IMR-90 (cell line): Measurements from ENCODE around the gene PCARE. TPM values are rescaled to one million over a fixed set of nuclear protein-coding genes. Genes with fewer than 3 reads are reported as not detected.

ENCODE experiments used
- ATAC-seq: fragments of 200-7000 bp; cut with Tn5 transposase; 2 replicates; pipeline ENCODE4 v1.9.1; 2020; ENCODE audit warnings: low read depth, mild to moderate bottlenecking, moderate library complexity
- BruUV-seq: library from RNA; stranded (reverse); fragments of 400-500 nt; replicated peaks from 2 replicates; lab custom pipeline; 2021; lab: Mats Ljungman, UMichigan
- CTCF ChIA-PET: fragments of 300-600 bp; formaldehyde crosslinking; extraction: SDS; loops from one replicate; lab custom pipeline; 2021; ENCODE audit warnings: antibody characterized with exemption; lab: Yijun Ruan, JAX
- POLR2A ChIA-PET: fragments of 300-600 bp; sonication (Branson Sonifier 250); formaldehyde crosslinking; loops from one replicate; lab custom pipeline; 2022; ENCODE audit warnings: antibody characterized with exemption; ENCODE audit not compliant: unreplicated experiment; lab: Charles Lee
- DNase-seq: peaks from one replicate; pipeline ENCODE4 v3.0.0; 2013
- H2AFZ ChIP-seq: replicated peaks from 2 replicates; pipeline ENCODE3; 2013; ENCODE audit warnings: low read length, mild to moderate bottlenecking; ENCODE audit not compliant: poor library complexity
- H2AK5ac ChIP-seq: 2 replicates; pipeline ENCODE4 v1.6.1; 2013; ENCODE audit warnings: low read depth, low read length, inconsistent platforms
- H2AK9ac ChIP-seq: replicated peaks from 2 replicates; pipeline ENCODE3; 2013; ENCODE audit warnings: mild to moderate bottlenecking, low read depth, low read length, moderate library complexity; ENCODE audit not compliant: poor library complexity
- H2BK120ac ChIP-seq: 2 replicates; pipeline ENCODE4 v1.6.1; 2013; ENCODE audit warnings: low read depth, low read length, inconsistent platforms
- H2BK15ac ChIP-seq: 3 replicates; pipeline ENCODE4 v1.6.1; 2013; ENCODE audit warnings: low read depth, low read length, inconsistent platforms
- H2BK20ac ChIP-seq: 2 replicates; pipeline ENCODE4 v1.6.1; 2013; ENCODE audit warnings: low read depth, mild to moderate bottlenecking, inconsistent platforms, low read length, moderate library complexity
- H2BK5ac ChIP-seq: 2 replicates; pipeline ENCODE4 v1.6.1; 2013; ENCODE audit warnings: mild to moderate bottlenecking, low read depth, low read length, inconsistent platforms; ENCODE audit not compliant: poor library complexity, severe bottlenecking
- H3K14ac ChIP-seq: replicated peaks from 2 replicates; pipeline ENCODE4 v1.6.1; 2013; ENCODE audit warnings: low read depth, low read length, inconsistent platforms
- H3K18ac ChIP-seq: 2 replicates; pipeline ENCODE4 v1.6.1; 2013; ENCODE audit warnings: low read depth, low read length, control low read depth
- H3K23ac ChIP-seq: 2 replicates; pipeline ENCODE4 v1.6.1; 2013; ENCODE audit warnings: low read depth, low read length, inconsistent platforms
- H3K27ac ChIP-seq: 2 replicates; pipeline ENCODE4 v1.5.1; 2013; ENCODE audit warnings: mild to moderate bottlenecking, control low read depth, low read length; ENCODE audit not compliant: insufficient read depth
- H3K27me3 ChIP-seq: 2 replicates; pipeline ENCODE4 v1.6.1; 2013; ENCODE audit warnings: low read length; ENCODE audit not compliant: control insufficient read depth, insufficient read depth
- H3K36me3 ChIP-seq: 2 replicates; pipeline ENCODE4 v1.6.1; 2013; ENCODE audit warnings: low read length, mixed read lengths; ENCODE audit not compliant: control insufficient read depth, insufficient read depth
- H3K4ac ChIP-seq: 2 replicates; pipeline ENCODE4 v1.6.1; 2013; ENCODE audit warnings: low read depth, low read length, inconsistent platforms
- H3K4me1 ChIP-seq: 2 replicates; pipeline ENCODE4 v1.6.1; 2013; ENCODE audit warnings: low read length, mixed read lengths; ENCODE audit not compliant: control insufficient read depth, insufficient read depth
- H3K4me2 ChIP-seq: 2 replicates; pipeline ENCODE4 v1.6.1; 2013; ENCODE audit warnings: low read depth, mild to moderate bottlenecking, control low read depth, low read length, moderate library complexity
- H3K4me3 ChIP-seq: 2 replicates; pipeline ENCODE4 v1.5.1; 2013; ENCODE audit warnings: low read depth, mild to moderate bottlenecking, control low read depth, low read length, moderate library complexity; ENCODE audit not compliant: insufficient read depth
- H3K56ac ChIP-seq: 2 replicates; pipeline ENCODE4 v1.6.1; 2013; ENCODE audit warnings: low read length, inconsistent platforms; ENCODE audit not compliant: insufficient read depth; ENCODE audit errors: extremely low read depth
- H3K79me1 ChIP-seq, 2 experiments: 2 replicates each; pipeline ENCODE4 v1.6.1; 2013; ENCODE audit warnings: low read length in 2 of 2, inconsistent platforms in 1 of 2, low read depth in 1 of 2
- H3K9ac ChIP-seq: 2 replicates; pipeline ENCODE4 v1.6.1; 2013; ENCODE audit warnings: low read depth, low read length, control low read depth
- H3K9me1 ChIP-seq: 2 replicates; pipeline ENCODE4 v1.6.1; 2013; ENCODE audit warnings: low read length, inconsistent platforms; ENCODE audit not compliant: insufficient read depth
- H3K9me3 ChIP-seq: 2 replicates; pipeline ENCODE4 v1.6.1; 2013; ENCODE audit warnings: low read length; ENCODE audit not compliant: control insufficient read depth, insufficient read depth
- H4K20me1 ChIP-seq: 2 replicates; pipeline ENCODE4 v1.6.1; 2013; ENCODE audit warnings: low read length, inconsistent platforms; ENCODE audit not compliant: insufficient read depth
- H4K5ac ChIP-seq: 2 replicates; pipeline ENCODE4 v1.6.1; 2013; ENCODE audit warnings: mild to moderate bottlenecking, low read depth, low read length, control low read depth
- H4K8ac ChIP-seq, 2 experiments: 2 replicates each; pipeline ENCODE4 v1.6.1; 2013; ENCODE audit warnings: low read depth in 2 of 2, low read length in 2 of 2, control low read depth in 1 of 2, inconsistent platforms in 1 of 2
- H4K91ac ChIP-seq: 2 replicates; pipeline ENCODE4 v1.6.1; 2013; ENCODE audit warnings: low read depth, low read length, inconsistent platforms; ENCODE audit not compliant: insufficient read depth
- CTCF ChIP-seq: conservative IDR thresholded peaks from 2 replicates; pipeline ENCODE4 v1.5.1; 2012; ENCODE audit warnings: mild to moderate bottlenecking, low read depth, low read length, improper control_type of control experiment
- ELK1 ChIP-seq: fragments of 150-350 bp; IDR thresholded peaks from 2 replicates; pipeline ENCODE4 v1.6.1; 2016; ENCODE audit warnings: low read depth, mild to moderate bottlenecking, low read length, moderate library complexity, borderline replicate concordance
- WGBS, 2 experiments: methylation state at CpG; one replicate each; pipeline versions ENCODE4 v1.1.5 to v1.1.7; 2013; ENCODE audit warnings: missing lambda C conversion rate in 2 of 2; ENCODE audit not compliant: insufficient read length in 1 of 2; ENCODE audit errors: extremely low coverage in 2 of 2; 5-methylcytosine and 5-hydroxymethylcytosine counted together
- dilution Hi-C: fragments of 300-500 bp; cut with HindIII; formaldehyde crosslinking; loops from one replicate; pipeline ENCODE4 v1.14.3; 2018; ENCODE audit warnings: low sequenced_read_pairs; ENCODE audit not compliant: unreplicated experiment
- in situ Hi-C: fragments of 300-500 bp; cut with MboI; formaldehyde crosslinking; loops from 3 replicates; pipeline ENCODE4 v1.14.3; 2019; ENCODE audit warnings: low sequenced_read_pairs, inconsistent platforms, mixed read lengths
- intact Hi-C: fragments of 100-400 bp; cut with micrococcal nuclease; formaldehyde crosslinking; loops from 2 replicates; pipeline ENCODE4 v1.10.0; 2022
- polyA plus RNA-seq, 3 experiments: library from polyadenylated mRNA; depleted of rRNA; stranded (reverse); fragments of >200 nt; gene quantifications; 2 replicates each; pipeline ENCODE4 v1.2.3, GENCODE V29; 2012; ENCODE audit warnings: low replicate concordance in 1 of 3
- total RNA-seq: library from RNA; depleted of rRNA; stranded (reverse); fragments of >200 nt; gene quantifications from 2 replicates; pipeline ENCODE4 v1.2.3, GENCODE V29; 2012

The PCARE gene
- total and polyA plus RNA-seq, 2 of the 4 experiments (the other 2 are of a cell fraction) = not detected

GRCh38 chr2:29105375-29105774 is 31.1 kb upstream of the PCARE start:
- Histone ChIP-seq H3K4me2 (no peak overlapping the region), H3K4me3 (no peak overlapping the region), H3K79me1 (no peaks in the 10 kb centered on the region), H3K27ac (no peak overlapping the region), H3K36me3 (no peaks in the 10 kb centered on the region), H4K5ac (no peak overlapping the region), H3K27me3 (no peaks in the 10 kb centered on the region; the same call in 1 of the 2 replicates), H2BK120ac (peak overlapping the region; percentile 60), H2BK20ac (no peak overlapping the region), H2BK15ac (no peak overlapping the region), H3K56ac (no peak overlapping the region), H2AK5ac (0 out of 2 replicates have a peak overlapping the region, but pooled peaks have one; percentile 13), H3K18ac (no peak overlapping the region), H4K91ac (peak overlapping the region; percentile 56; the same call in 1 of the 2 replicates), H3K23ac (no peak overlapping the region), H3K14ac (no peak overlapping the region), H2AFZ (peak overlapping the region; percentile 44), H2BK5ac (no peak overlapping the region), H3K4me1 (peaks cover 8% of the 10 kb centered on the region), H4K8ac (no peak overlapping the region), H2AK9ac (no peak overlapping the region), H3K4ac (peak overlapping the region; percentile 24; the same call in 1 of the 2 replicates), H4K20me1 (no peaks in the 10 kb centered on the region), H3K9me3 (no peaks in the 10 kb centered on the region), H3K9me1 (no peaks in the 10 kb centered on the region; the same call in 1 of the 2 replicates), H3K9ac (no peak overlapping the region)
- dilution Hi-C loops = no loop called here
- in situ Hi-C loops = no loop called here
- DNase-seq = no peak
- ChIA-PET CTCF (no interaction called here), POLR2A (no interaction called here)
- intact Hi-C loops = no loop called here
- TF ChIP-seq ELK1 (no peak), CTCF (0 out of 2 replicates have a peak, but pooled peaks have one; percentile 9)
- no TSS peak for BruUV-seq
- no peak for ATAC-seq
- 40% methylated on average over 1 of the region's 2 CpGs; no CpG with 5 or more reads in 1 of the 2 experiments for WGBS, 2 experiments
